Measurements from ENCODE around the gene TMEM250.

Gene TMEM250

GRCh38 chr9:136093995-136094881 lies 24.4 kb downstream of the TMEM250 start:
- no peak for DNase-seq

GRCh38 chr9:136093346-136093986 lies 25.2 kb downstream of the TMEM250 start:
- DNase-seq = no peak

DNA sequence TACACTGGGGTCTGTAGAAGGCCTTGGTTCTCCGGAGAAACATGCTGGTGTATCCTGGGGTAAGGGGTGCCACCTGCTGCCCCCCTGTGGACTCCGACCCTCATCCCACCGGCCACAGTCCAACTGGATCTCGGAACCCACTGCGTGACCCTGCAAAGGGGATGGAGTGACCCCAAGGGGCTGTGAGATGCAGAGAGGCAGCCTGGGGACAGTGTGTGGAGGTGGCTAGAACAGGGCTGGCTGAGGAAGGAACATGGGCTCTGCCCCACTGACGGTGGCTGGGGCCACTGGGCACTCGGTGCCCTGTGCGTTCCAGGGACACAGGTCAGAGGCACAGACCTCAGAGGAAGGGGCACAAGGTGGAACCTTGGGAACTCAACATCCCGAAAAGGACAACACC lies 25.9 kb downstream of the TMEM250 start:
- no peak for DNase-seq

- no peak for DNase-seq
Measured at GRCh38 chr9:136092353-136092650, 26.4 kb downstream of the TMEM250 start.

DNA sequence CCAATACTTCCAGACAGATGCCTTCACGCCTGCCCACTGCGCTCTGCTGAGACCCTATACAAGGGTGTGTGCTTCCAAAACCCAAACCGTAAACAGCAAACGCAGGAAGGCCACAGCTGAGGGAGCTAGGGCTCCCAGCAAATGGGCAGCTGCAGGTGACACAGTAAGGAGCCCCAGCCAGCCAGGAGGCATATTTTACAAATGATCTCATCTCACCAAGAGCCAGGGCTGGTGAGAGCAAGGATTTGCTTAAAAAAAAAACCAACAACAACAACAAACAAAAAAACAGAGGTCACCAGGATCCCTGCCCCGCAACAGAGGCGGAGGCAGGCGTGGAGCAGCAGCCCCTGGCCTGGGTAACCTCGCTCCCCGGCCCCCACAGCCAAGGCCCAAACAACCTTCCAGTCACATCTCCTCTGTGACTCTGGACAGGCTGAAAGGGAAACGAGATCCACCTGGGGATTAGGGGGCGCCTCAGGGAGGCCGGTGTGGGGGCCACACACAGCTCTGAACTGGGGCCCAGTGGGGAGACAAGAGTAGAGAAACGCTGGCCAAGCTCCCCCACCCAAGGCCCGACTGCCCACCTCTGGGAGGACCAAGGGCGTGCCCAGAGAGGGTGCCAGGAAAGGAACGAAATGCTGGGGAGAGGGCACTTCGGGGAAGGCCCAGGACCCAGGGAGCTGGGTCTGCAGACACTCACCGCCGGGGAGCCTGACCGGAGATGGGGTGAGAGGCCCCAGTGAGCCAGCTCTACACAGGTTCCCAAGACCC lies 26.9 kb downstream of the TMEM250 start:
- no peak for DNase-seq

GRCh38 chr9:136090768-136091581 lies 27.7 kb downstream of the TMEM250 start:
- DNase-seq = no peak

- DNase-seq = no peak
Measured at GRCh38 chr9:136090056-136090735, 28.5 kb downstream of the TMEM250 start.

GRCh38 chr9:136089697-136090045 lies 29.0 kb downstream of the TMEM250 start:
- no peak for DNase-seq

DNA sequence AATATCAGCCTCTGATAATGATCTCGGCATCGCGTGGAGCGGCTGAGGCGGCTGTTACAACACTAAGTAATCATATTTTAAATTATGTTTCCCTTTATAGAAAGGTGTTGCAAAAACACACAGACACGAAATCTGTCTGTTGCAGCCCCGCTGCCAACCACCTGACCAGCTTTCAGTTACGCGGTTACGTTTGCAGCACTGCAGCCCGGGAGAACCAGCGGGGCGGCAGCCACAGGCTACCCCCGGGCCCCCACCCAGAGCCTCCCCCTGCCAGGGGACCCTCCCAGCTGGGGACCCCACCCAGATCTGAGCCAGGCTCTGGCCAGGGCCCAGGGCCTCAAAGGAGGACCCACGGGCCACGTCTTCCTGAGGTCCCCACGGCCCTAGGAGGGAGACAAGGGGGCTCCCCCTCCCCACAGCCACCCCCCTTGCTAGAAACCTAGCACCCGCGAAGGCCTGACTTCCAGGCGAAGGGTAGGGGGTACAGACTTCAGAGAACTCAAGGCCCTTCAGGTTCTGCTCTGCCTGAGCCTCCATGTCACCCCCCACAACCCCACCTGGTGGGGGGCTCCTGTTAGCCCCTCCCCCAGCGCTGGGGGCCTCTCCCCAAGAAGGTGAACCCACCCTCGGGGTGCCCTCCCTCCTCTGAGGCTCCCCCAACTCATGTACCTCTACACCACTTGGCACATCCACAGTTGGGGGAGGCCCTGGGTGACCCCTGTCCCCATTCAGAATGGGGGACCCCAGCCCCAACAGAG lies 29.6 kb downstream of the TMEM250 start:
- no peak for DNase-seq

DNA sequence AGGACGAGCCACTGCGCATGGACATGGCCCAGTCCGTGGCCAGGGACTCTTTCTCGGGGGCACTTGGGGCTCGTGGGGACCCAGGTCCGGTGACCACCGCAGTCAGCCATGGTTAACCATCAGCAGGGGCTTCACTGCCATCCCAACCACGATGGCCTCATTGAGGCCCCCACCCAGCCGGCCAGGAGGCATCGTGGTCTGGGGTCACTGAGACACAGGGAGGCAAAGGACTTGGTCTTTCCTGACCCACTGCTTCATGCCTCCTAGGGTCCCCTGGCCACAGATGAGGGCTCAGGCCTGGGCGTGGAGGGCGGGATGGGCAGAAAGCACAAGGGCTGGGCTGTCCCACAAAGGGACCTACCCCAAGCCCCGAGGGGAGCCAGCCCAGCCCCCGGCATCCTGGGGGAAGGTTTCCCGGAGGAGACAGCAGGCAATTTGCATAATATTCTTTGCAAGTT lies 30.2 kb downstream of the TMEM250 start:
- no peak for DNase-seq

- DNase-seq = no peak
Measured at GRCh38 chr9:136087741-136088480, 30.8 kb downstream of the TMEM250 start.

- DNase-seq = no peak
Measured at GRCh38 chr9:136086951-136087740, 31.5 kb downstream of the TMEM250 start.

- no peak for DNase-seq
Measured at GRCh38 chr9:136086213-136086881, 32.3 kb downstream of the TMEM250 start.

DNA sequence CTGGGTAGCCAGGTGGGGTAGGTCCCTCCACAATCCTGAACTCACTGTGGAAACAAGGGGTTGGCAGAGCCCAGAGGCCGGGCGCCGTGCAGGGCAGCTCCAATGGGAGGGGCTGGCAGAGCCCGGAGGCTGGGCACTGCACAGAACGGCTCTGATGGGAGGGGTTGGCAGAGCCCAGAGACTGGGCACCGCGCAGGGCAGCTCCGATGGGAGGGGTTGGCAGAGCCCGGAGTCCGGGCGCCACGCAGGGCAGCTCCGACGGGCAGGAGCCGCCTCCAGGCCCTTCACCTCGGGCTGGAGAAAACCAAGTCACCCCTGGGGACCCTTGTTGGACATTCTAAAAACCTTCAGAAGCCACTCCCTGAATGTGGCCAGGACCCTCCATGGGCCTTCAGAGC lies 32.9 kb downstream of the TMEM250 start:
- no peak for DNase-seq

DNA sequence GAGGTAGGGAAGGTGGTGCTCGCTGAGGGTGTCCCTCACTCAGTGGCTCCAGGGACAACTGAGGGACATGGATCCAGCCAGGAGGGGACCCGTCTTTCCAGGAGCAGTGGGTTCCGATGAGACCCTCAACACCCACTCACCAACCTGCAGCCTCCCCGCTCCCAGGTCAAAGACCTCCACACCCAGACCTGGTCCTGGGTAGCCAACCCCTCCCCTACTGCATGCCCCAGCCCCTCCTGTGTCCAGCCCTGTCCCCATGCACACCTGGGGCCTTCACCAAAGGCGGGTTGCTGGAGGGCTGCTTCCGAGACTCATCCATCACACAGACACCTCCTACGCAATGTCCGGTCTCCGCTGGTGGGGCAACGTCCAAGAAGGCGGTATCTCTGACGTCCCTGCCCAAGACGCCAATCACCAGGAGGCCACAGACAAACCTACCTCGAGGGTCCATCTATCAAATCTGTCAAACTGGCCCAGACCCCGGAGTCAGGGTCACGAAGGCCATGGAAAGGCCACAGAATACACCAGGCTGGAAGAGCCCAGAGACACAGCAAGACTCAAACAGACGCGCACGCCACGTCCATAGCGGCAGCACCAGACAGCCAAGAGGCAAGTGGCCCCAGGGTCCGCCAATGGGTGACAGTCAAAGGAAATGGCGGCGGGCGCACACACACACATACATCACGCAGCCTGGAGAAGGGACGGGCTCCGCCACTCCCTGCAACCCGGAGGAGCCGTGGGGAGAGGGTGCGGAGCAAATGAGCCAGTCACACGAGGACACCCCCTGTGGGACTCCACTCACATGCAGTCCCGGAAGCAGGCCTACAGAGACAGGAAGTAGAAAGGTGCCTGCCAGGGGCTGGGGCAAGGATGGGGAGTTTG lies 34.4 kb downstream of the TMEM250 start:
- no peak for DNase-seq

GRCh38 chr9:136083558-136084062 lies 35.1 kb downstream of the TMEM250 start:
- DNase-seq = no peak

DNA sequence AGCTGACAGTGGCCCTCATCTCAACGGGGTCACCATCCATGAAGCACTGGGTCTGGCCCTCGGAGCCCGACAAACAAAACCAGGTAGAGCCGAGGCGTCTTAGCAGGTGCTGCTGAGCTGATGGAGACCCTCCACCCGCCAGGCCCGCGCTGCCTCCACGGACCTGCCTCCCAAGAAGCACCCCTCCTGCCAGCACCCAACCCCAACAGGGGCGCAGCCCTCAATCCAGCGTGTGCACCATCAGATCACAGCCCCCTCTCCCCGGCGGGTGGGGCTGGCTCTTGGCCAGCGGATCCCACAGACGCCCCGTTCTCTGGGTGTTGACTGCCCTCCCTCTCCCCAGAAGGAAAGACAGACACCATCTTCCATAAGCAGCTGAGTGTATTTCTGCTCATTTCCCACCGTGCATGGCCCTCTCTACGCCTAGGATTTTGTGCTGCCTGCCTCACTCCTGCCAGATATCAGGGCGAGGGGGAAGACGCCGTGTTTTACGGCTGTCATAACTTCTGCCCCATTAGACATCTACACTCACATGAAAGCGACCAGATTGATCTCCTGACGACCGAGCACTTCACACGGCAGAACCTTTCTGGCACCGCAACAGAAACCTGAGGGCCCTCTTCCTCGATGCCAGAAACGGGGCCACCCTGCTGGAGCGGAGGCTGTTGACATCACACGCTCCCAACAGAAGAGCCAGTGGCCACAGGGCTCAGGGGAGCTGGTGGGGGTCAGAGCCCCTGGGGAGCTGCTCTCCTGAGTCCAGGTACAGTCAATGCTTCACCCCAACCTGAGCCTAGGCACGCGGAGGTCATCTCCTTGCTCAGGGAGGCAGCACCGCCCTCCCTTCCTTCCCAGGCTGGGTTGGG lies 35.9 kb downstream of the TMEM250 start:
- DNase-seq = no peak

Data from NCI-H2029 treated with DMSO at 0.1 percent for 48 hours (cell line).